Measurements from ENCODE around the gene TM9SF4.

Gene TM9SF4

DNA sequence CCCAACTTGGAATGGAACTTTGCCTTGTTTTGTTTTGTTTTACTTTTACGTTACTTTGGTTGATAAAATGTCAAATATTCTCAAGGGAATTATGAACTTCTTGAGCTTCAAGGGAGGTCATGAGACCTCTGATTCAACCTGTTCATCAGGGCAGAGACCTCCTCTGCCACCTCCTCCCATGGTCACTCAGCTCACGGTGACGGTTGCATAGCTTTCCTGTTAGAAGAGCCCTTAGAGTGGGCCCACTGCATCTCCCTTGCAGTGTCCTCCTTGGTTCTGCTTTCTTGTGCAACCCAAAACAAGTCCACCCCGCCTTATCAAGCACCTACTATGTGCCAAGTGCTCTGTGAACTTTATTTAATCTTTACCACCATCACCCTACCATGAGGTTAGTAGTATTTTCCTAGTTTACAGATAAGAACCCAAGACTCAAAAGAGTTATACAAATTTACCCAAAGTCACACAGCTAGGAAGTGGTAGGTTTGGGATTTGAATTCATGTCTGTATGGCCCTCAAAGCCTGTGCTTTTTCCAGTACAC lies 15.5 kb downstream of the TM9SF4 start:
- no peak for DNase-seq (ENCODE audit: low read depth)
- no peak overlapping the region for H3K4me3 ChIP-seq (ENCODE audit: low read depth, low read length)
- TF ChIP-seq, protein P1, sequence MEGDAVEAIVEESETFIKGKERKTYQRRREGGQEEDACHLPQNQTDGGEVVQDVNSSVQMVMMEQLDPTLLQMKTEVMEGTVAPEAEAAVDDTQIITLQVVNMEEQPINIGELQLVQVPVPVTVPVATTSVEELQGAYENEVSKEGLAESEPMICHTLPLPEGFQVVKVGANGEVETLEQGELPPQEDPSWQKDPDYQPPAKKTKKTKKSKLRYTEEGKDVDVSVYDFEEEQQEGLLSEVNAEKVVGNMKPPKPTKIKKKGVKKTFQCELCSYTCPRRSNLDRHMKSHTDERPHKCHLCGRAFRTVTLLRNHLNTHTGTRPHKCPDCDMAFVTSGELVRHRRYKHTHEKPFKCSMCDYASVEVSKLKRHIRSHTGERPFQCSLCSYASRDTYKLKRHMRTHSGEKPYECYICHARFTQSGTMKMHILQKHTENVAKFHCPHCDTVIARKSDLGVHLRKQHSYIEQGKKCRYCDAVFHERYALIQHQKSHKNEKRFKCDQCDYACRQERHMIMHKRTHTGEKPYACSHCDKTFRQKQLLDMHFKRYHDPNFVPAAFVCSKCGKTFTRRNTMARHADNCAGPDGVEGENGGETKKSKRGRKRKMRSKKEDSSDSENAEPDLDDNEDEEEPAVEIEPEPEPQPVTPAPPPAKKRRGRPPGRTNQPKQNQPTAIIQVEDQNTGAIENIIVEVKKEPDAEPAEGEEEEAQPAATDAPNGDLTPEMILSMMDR (IDR thresholded peaks at IDR 0.05; ENCODE audit: low read depth, low read length, missing control alignments) = no peak
- in situ Hi-C loops (cut with HindIII; ENCODE audit: low sequenced_read_pairs) = no loop called here

DNA sequence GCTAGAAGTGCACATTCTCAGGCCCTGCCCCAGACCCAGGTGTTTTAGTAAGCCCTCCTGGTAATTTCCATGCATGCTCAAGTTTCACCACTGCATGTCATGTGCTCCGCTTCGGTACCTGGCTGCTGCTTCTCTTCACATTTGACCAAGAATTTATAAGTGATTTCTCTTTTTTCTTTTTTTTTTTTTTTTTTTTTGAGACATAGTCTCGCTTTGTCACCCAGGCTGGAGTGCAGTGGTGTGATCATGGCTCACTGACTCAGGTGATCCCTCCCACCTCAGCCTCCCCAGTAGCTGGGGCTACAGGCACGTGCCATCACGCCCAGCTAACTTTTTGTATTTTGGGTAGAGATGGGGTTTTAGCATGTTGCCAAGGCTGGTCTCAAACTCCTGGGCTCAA lies 16.0 kb downstream of the TM9SF4 start:
- in situ Hi-C loops (cut with HindIII; ENCODE audit: low sequenced_read_pairs) = no loop called here
- no peak for DNase-seq (ENCODE audit: low read depth)
- no peak overlapping the region for H3K4me3 ChIP-seq (ENCODE audit: low read depth, low read length)
- TF ChIP-seq, protein P1 (IDR thresholded peaks at IDR 0.05; ENCODE audit: low read depth, low read length, missing control alignments) = no peak

DNA sequence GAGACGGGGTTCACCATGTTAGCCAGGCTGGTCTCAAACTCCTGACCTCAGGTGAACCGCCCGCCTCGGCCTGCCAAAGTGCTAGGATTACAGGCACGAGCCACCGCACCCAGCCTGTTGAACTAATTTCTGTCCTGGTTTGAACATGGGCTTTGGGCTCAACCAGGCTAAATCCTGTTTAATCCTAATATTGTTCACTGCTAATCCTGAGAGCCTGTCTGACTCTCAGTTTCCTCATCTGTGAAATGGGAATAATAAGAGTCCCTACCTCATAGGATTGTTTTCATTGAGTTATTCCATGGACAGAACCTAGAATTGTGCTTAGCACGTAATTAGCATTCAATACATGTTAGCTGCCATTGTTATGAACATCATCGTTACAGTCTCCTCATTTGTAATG lies 17.4 kb downstream of the TM9SF4 start:
- DNase-seq (ENCODE audit: low read depth) = no peak
- in situ Hi-C loops (cut with HindIII; ENCODE audit: low sequenced_read_pairs) = no loop called here
- TF ChIP-seq, protein P1 (IDR thresholded peaks at IDR 0.05; ENCODE audit: low read depth, low read length, missing control alignments) = no peak

DNA sequence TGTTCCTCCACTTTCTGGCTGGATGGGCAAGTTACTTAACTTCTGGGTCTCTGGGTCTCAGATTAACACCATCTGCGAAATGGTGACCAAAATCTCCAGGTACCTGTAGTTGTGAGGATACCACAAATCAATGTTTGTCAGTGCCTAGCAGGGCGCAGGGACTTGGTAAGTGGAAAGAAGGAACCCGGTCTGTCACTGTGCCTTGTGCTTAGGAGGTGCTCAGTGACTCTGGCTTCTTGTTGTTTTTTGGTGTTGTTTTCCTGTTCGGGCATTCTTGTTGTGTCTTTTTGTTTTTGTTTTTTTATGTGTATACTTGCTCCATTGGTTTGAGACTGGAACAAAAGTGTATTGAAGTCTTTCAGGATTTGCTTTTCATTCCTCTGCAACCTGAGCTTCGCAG lies 17.8 kb downstream of the TM9SF4 start:
- no peak for DNase-seq (ENCODE audit: low read depth)
- no peak overlapping the region for H3K4me3 ChIP-seq (ENCODE audit: low read depth, low read length)
- in situ Hi-C loops (cut with HindIII; ENCODE audit: low sequenced_read_pairs) = no loop called here
- TF ChIP-seq, protein P1 (IDR thresholded peaks at IDR 0.05; ENCODE audit: low read depth, low read length, missing control alignments) = no peak

More for the DNA sequence above, 17.4 kb downstream of the TM9SF4 start:
- no peak overlapping the region for H3K4me3 ChIP-seq (ENCODE audit: low read depth, low read length)

DNA sequence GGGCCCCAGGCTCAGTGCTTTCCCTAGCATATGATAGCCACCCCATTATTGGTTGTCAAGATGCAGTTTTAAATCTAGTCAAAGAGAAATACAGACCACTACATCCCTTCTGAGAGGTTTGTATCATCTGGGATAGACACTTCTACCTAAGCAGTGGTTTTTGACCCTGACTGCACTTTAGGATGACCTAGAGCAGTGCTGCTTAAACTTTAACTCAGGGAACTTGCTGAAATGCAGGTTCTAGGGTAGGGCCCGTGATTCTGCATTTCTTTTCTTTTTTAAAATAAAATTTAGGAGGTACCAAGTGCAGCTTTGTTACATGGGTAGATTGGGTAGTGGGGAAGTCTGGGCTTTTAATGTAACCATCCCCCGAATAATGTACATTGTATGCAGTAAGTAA lies 18.7 kb downstream of the TM9SF4 start:
- TF ChIP-seq, protein P1 (IDR thresholded peaks at IDR 0.05; ENCODE audit: low read depth, low read length, missing control alignments) = no peak
- no peak overlapping the region for H3K4me3 ChIP-seq (ENCODE audit: low read depth, low read length)
- in situ Hi-C loops (cut with HindIII; ENCODE audit: low sequenced_read_pairs) = no loop called here
- DNase-seq (ENCODE audit: low read depth) = no peak

DNA sequence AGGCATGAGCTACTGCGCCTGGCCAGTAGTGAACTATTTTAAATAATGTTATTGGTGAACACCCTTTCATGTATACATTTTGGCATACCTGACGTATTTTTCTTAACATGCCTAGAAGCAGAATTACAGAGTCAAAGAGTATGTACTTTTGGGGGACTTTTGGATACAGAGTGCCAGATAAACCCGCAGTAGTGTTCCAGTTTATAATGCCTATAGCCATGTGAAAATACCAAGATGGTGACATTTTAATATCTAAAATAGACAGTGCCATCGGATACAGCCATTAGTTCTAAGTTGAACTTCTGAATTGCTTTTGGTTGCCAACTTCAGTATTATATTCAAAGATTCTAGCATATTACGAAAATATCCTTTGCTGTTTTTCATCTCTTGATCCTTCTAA lies 20.3 kb downstream of the TM9SF4 start:
- no peak overlapping the region for H3K4me3 ChIP-seq (ENCODE audit: low read depth, low read length)
- no peak for DNase-seq (ENCODE audit: low read depth)
- in situ Hi-C loops (cut with HindIII; ENCODE audit: low sequenced_read_pairs) = no loop called here
- TF ChIP-seq, protein P1 (IDR thresholded peaks at IDR 0.05; ENCODE audit: low read depth, low read length, missing control alignments) = no peak

DNA sequence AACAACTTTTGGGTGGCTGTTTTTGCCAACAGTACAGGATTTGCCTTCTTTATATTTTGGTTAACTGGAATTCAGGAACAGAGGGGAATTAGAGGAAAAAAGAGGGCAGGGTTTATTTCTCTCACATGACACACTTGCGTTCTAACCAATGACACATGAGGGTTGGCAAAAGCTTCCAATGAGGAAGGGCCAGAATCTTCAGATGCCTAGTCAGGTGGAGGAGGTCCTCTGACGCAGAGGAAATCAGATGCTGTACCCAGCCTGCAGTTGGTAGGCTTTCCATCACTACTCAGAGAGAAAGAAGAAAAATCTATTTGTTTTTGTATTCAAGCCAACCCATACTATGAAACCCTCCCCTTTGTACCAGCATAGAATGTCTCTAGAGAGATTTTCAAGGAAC lies 20.8 kb downstream of the TM9SF4 start:
- TF ChIP-seq, protein P1 (IDR thresholded peaks at IDR 0.05; ENCODE audit: low read depth, low read length, missing control alignments) = no peak
- DNase-seq (ENCODE audit: low read depth) = no peak
- in situ Hi-C loops (cut with HindIII; ENCODE audit: low sequenced_read_pairs) = no loop called here
- no peak overlapping the region for H3K4me3 ChIP-seq (ENCODE audit: low read depth, low read length)
